ENCODE measurements around the gene SCYL2. TPM values are rescaled to one million over a fixed set of nuclear protein-coding genes. Genes with fewer than 3 reads are reported as not detected.
A peak's percentile ranks its signal among the peaks of the same experiment; 100 is the strongest.

The SCYL2 gene
- total and polyA plus RNA-seq, 3 experiments from 2014 or later: 18.8 to 40.1 (median 31.8) TPM

- POLR2A ChIA-PET: interaction anchor here (1.9 kb wide), 1 partner anchor 65 kb away, joined by 23 read pairs; the partner anchor contains the start of gene ACTR6
- H3K9me3 ChIP-seq (ENCODE audit: low read length): no peaks in the 10 kb centered on the region
- CTCF ChIA-PET: interaction anchor here (1.2 to 2.3 kb wide), 4 partner anchors 11 to 111 kb away, joined by 3 to 8 read pairs (median 4); partner anchors contain the start of gene ACTR6
- no peaks in the 10 kb centered on the region for H3K27me3 ChIP-seq (ENCODE audit: insufficient read depth, low read length, poor library complexity, severe bottlenecking)
- Mint-ChIP-seq H3K27me3 (no peaks in the 10 kb centered on the region), H3K4me3 (peak overlapping the region; percentile 94 to 100 (median 99)), H3K27ac (peak overlapping the region; percentile 33 to 100 (median 98)), H3K36me3 (peaks cover 0 to 8% (median 0%) of the 10 kb centered on the region in 3 donors), H3K9me3 (no peaks in the 10 kb centered on the region), H3K4me1 (peaks cover 24 to 39% (median 34%) of the 10 kb centered on the region in 3 donors)
- H3K36me3 ChIP-seq (ENCODE audit: insufficient read depth, low read length): no peaks in the 10 kb centered on the region
- peak overlapping the region; percentile 89 for H3K27ac ChIP-seq (ENCODE audit: low read depth, low read length)
- peaks cover 24% of the 10 kb centered on the region for H3K4me1 ChIP-seq (ENCODE audit: insufficient read depth, low read length)
- H3K4me3 ChIP-seq (ENCODE audit: low read length): peak overlapping the region; percentile 92
- no peak for DNase-seq
Measured at GRCh38 chr12:100265732-100266584, 1.0 kb upstream of the SCYL2 start.

- CTCF ChIA-PET: interaction anchor here (1.1 to 2.3 kb wide), 5 partner anchors 10 to 112 kb away, joined by 3 to 8 read pairs (median 4); partner anchors contain the start of gene ACTR6
- Histone ChIP-seq H3K27me3 (ENCODE audit: insufficient read depth, low read length, poor library complexity, severe bottlenecking) (no peaks in the 10 kb centered on the region), H3K27ac (ENCODE audit: low read depth, low read length) (peak overlapping the region; percentile 89), H3K4me3 (ENCODE audit: low read length) (peak overlapping the region; percentile 92), H3K36me3 (ENCODE audit: insufficient read depth, low read length) (no peaks in the 10 kb centered on the region), H3K9me3 (ENCODE audit: low read length) (no peaks in the 10 kb centered on the region), H3K4me1 (ENCODE audit: insufficient read depth, low read length) (peaks cover 29% of the 10 kb centered on the region)
- Mint-ChIP-seq H3K27me3 (no peaks in the 10 kb centered on the region), H3K4me3 (peak overlapping the region; percentile 94 to 100 (median 99)), H3K27ac (peak overlapping the region; percentile 85 to 100 (median 99)), H3K36me3 (peaks cover 0 to 8% (median 0%) of the 10 kb centered on the region in 3 donors), H3K4me1 (peaks cover 27 to 42% (median 38%) of the 10 kb centered on the region in 3 donors), H3K9me3 (no peaks in the 10 kb centered on the region)
- peak in 3 of 5 donors; percentile 94 to 95 (median 95) for DNase-seq
- POLR2A ChIA-PET: interaction anchor here (1.9 kb wide), 1 partner anchor 65 kb away, joined by 23 read pairs; the partner anchor contains the start of gene ACTR6
Measured at GRCh38 chr12:100266585-100266834, 467 bp upstream of the SCYL2 start.

GRCh38 chr12:100267603-100268281 lies 765 bp downstream of the SCYL2 start:
- H3K27me3 ChIP-seq (ENCODE audit: insufficient read depth, low read length, poor library complexity, severe bottlenecking): no peaks in the 10 kb centered on the region
- H3K4me1 ChIP-seq (ENCODE audit: insufficient read depth, low read length): peaks cover 36% of the 10 kb centered on the region
- H3K36me3 ChIP-seq (ENCODE audit: insufficient read depth, low read length): no peaks in the 10 kb centered on the region
- H3K4me3 ChIP-seq (ENCODE audit: low read length): peak overlapping the region; percentile 92
- CTCF ChIA-PET: interaction anchor here (0.9 to 2.3 kb wide), 4 partner anchors 12 to 113 kb away, joined by 3 to 8 read pairs (median 4); partner anchors contain the start of gene ACTR6
- Mint-ChIP-seq H3K4me1 (peaks cover 31 to 52% (median 48%) of the 10 kb centered on the region in 3 donors), H3K36me3 (peaks cover 0 to 10% (median 0%) of the 10 kb centered on the region in 3 donors), H3K27ac (peak overlapping the region; percentile 83 to 93 (median 88)), H3K9me3 (no peaks in the 10 kb centered on the region), H3K4me3 (peak overlapping the region; percentile 94 to 100 (median 99)), H3K27me3 (no peaks in the 10 kb centered on the region)
- peak in 3 of 5 donors; percentile 13 to 50 (median 32) for DNase-seq
- H3K27ac ChIP-seq (ENCODE audit: low read depth, low read length): peak overlapping the region; percentile 89
- POLR2A ChIA-PET: interaction anchor here (0.6 to 1.9 kb wide), 3 partner anchors 15 to 1736 kb away, joined by 3 to 23 read pairs (median 4); partner anchors contain the start of gene ACTR6
- H3K9me3 ChIP-seq (ENCODE audit: low read length): no peaks in the 10 kb centered on the region

- Histone ChIP-seq H3K4me1 (ENCODE audit: insufficient read depth, low read length) (peaks cover 45% of the 10 kb centered on the region), H3K4me3 (ENCODE audit: low read length) (no peak overlapping the region), H3K27ac (ENCODE audit: low read depth, low read length) (no peak overlapping the region), H3K9me3 (ENCODE audit: low read length) (no peaks in the 10 kb centered on the region), H3K36me3 (ENCODE audit: insufficient read depth, low read length) (no peaks in the 10 kb centered on the region), H3K27me3 (ENCODE audit: insufficient read depth, low read length, poor library complexity, severe bottlenecking) (no peaks in the 10 kb centered on the region)
- peak overlapping the region; percentile 94 to 100 (median 99) for H3K4me3 Mint-ChIP-seq
- no peak for DNase-seq
- H3K27ac Mint-ChIP-seq: peak overlapping the region in 7 of 8 donors; percentile 0 to 92 (median 78)
- H3K27me3 Mint-ChIP-seq: no peaks in the 10 kb centered on the region
- CTCF ChIA-PET: no interaction called here
- no peaks in the 10 kb centered on the region for H3K9me3 Mint-ChIP-seq
- POLR2A ChIA-PET: interaction anchor here (0.6 kb wide), 1 partner anchor 13 kb away, joined by 10 read pairs; no protein-coding TSS in a partner anchor
- H3K36me3 Mint-ChIP-seq: peaks cover 0 to 10% (median 0%) of the 10 kb centered on the region in 3 donors
- H3K4me1 Mint-ChIP-seq: peaks cover 42 to 62% (median 61%) of the 10 kb centered on the region in 3 donors
Measured at GRCh38 chr12:100268835-100269564, 2.0 kb downstream of the SCYL2 start.

GRCh38 chr12:100273782-100274181 lies 6.8 kb downstream of the SCYL2 start:
- Histone ChIP-seq H3K27me3 (ENCODE audit: insufficient read depth, low read length, poor library complexity, severe bottlenecking) (no peaks in the 10 kb centered on the region), H3K27ac (ENCODE audit: low read depth, low read length) (no peak overlapping the region), H3K36me3 (ENCODE audit: insufficient read depth, low read length) (no peaks in the 10 kb centered on the region), H3K4me3 (ENCODE audit: low read length) (no peak overlapping the region), H3K4me1 (ENCODE audit: insufficient read depth, low read length) (peaks cover 34% of the 10 kb centered on the region), H3K9me3 (ENCODE audit: low read length) (no peaks in the 10 kb centered on the region)
- Mint-ChIP-seq H3K4me1 (peaks cover 54 to 75% (median 68%) of the 10 kb centered on the region in 3 donors), H3K4me3 (no peak overlapping the region), H3K9me3 (no peaks in the 10 kb centered on the region), H3K27me3 (no peaks in the 10 kb centered on the region), H3K27ac (no peak overlapping the region), H3K36me3 (peaks cover 0 to 5% (median 2%) of the 10 kb centered on the region in 3 donors)
- DNase-seq: no peak
- CTCF ChIA-PET: no interaction called here
- POLR2A ChIA-PET: no interaction called here

GRCh38 chr12:100274291-100274690 lies 7.3 kb downstream of the SCYL2 start:
- no peak overlapping the region for H3K4me3 ChIP-seq (ENCODE audit: low read length)
- no peaks in the 10 kb centered on the region for H3K9me3 ChIP-seq (ENCODE audit: low read length)
- H3K36me3 Mint-ChIP-seq: peaks cover 0 to 5% (median 4%) of the 10 kb centered on the region in 3 donors
- no peaks in the 10 kb centered on the region for H3K36me3 ChIP-seq (ENCODE audit: insufficient read depth, low read length)
- no peak overlapping the region for H3K4me3 Mint-ChIP-seq
- no peaks in the 10 kb centered on the region for H3K9me3 Mint-ChIP-seq
- CTCF ChIA-PET: no interaction called here
- H3K27ac ChIP-seq (ENCODE audit: low read depth, low read length): no peak overlapping the region
- peaks cover 29% of the 10 kb centered on the region for H3K4me1 ChIP-seq (ENCODE audit: insufficient read depth, low read length)
- peaks cover 51 to 75% (median 68%) of the 10 kb centered on the region in 3 donors for H3K4me1 Mint-ChIP-seq
- H3K27ac Mint-ChIP-seq: no peak overlapping the region
- no peaks in the 10 kb centered on the region for H3K27me3 Mint-ChIP-seq
- H3K27me3 ChIP-seq (ENCODE audit: insufficient read depth, low read length, poor library complexity, severe bottlenecking): no peaks in the 10 kb centered on the region
- POLR2A ChIA-PET: no interaction called here
- DNase-seq: no peak

- POLR2A ChIA-PET: no interaction called here
Measured at GRCh38 chr12:100279159-100279558, 12.2 kb downstream of the SCYL2 start.

More at GRCh38 chr12:100279159-100279558, 12.2 kb downstream of the SCYL2 start:
- Histone ChIP-seq H3K27ac (ENCODE audit: low read depth, low read length) (no peak overlapping the region), H3K4me3 (ENCODE audit: low read length) (no peak overlapping the region), H3K27me3 (ENCODE audit: insufficient read depth, low read length, poor library complexity, severe bottlenecking) (no peaks in the 10 kb centered on the region), H3K4me1 (ENCODE audit: insufficient read depth, low read length) (peaks cover 6% of the 10 kb centered on the region), H3K36me3 (ENCODE audit: insufficient read depth, low read length) (no peaks in the 10 kb centered on the region), H3K9me3 (ENCODE audit: low read length) (no peaks in the 10 kb centered on the region)
- peaks cover 0 to 21% (median 10%) of the 10 kb centered on the region in 3 donors for H3K36me3 Mint-ChIP-seq
- DNase-seq: no peak
- H3K27me3 Mint-ChIP-seq: no peaks in the 10 kb centered on the region
- no peaks in the 10 kb centered on the region for H3K9me3 Mint-ChIP-seq
- peaks cover 32 to 52% (median 50%) of the 10 kb centered on the region in 3 donors for H3K4me1 Mint-ChIP-seq
- CTCF ChIA-PET: no interaction called here
- no peak overlapping the region for H3K4me3 Mint-ChIP-seq
- no peak overlapping the region for H3K27ac Mint-ChIP-seq
